ENCODE measurements around the gene FUT2.

The FUT2 gene

GRCh38 chr19:48698046-48698445, 2.3 kb downstream of the FUT2 start:
- TF ChIP-seq CTCF (IDR thresholded peaks at IDR 0.05; ENCODE audit: low read depth, low read length, missing control alignments): no peak
- H3K4me3 ChIP-seq (ENCODE audit: low read depth, low read length): no peak overlapping the region
- no peak for DNase-seq (ENCODE audit: low read depth)

DNA sequence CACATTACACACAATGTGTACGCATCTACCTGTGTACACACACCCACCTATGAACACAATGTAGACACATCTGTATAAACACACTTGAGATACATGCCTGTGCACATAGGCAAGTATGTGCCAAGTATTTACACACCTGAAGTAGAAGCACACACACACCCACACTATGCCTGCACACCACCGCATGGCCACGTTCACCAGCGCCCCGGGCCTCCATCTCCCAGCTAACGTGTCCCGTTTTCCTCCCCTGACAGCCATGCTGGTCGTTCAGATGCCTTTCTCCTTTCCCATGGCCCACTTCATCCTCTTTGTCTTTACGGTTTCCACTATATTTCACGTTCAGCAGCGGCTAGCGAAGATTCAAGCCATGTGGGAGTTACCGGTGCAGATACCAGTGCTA, 6.9 kb downstream of the FUT2 start:
- TF ChIP-seq CTCF (IDR thresholded peaks at IDR 0.05; ENCODE audit: low read depth, low read length, missing control alignments): no peak
- no peak overlapping the region for H3K4me3 ChIP-seq (ENCODE audit: low read depth, low read length)
- no peak for DNase-seq (ENCODE audit: low read depth)

- no peak for DNase-seq (ENCODE audit: low read depth)
- no peak overlapping the region for H3K4me3 ChIP-seq (ENCODE audit: low read depth, low read length)
- TF ChIP-seq CTCF (IDR thresholded peaks at IDR 0.05; ENCODE audit: low read depth, low read length, missing control alignments): no peak
Measured at GRCh38 chr19:48703316-48703715, 7.5 kb downstream of the FUT2 start.

DNA sequence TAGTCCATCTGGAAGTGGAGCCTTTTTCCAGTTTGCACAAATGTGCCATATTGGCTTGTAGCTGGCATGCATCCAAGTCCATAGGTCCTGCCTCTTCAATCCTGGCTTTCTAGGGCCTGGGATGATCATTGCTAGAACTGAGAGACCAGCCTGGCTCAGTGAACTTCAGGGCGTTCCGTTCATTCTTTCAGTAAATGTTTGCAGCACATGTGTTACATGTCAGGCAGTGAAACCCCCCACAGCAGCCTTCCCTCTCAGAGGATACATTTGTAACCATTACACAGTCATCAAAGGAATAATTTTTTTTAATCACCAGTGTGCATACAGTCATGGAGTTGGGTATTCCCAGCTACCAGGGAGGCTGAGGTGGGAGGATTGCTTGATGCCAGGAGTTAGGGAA, 9.7 kb downstream of the FUT2 start:
- no peak overlapping the region for H3K4me3 ChIP-seq (ENCODE audit: low read depth, low read length)
- no peak for DNase-seq (ENCODE audit: low read depth)
- no peak for TF ChIP-seq CTCF (IDR thresholded peaks at IDR 0.05; ENCODE audit: low read depth, low read length, missing control alignments)

GRCh38 chr19:48708471-48708870, 12.7 kb downstream of the FUT2 start:
- H3K4me3 ChIP-seq (ENCODE audit: low read depth, low read length): no peak overlapping the region
- TF ChIP-seq CTCF (IDR thresholded peaks at IDR 0.05; ENCODE audit: low read depth, low read length, missing control alignments): no peak
- DNase-seq (ENCODE audit: low read depth): no peak

GRCh38 chr19:48711106-48711662, 15.4 kb downstream of the FUT2 start:
- no peak for DNase-seq (ENCODE audit: low read depth)
- no peak for TF ChIP-seq CTCF (IDR thresholded peaks at IDR 0.05; ENCODE audit: low read depth, low read length, missing control alignments)
- no peak overlapping the region for H3K4me3 ChIP-seq (ENCODE audit: low read depth, low read length)

DNA sequence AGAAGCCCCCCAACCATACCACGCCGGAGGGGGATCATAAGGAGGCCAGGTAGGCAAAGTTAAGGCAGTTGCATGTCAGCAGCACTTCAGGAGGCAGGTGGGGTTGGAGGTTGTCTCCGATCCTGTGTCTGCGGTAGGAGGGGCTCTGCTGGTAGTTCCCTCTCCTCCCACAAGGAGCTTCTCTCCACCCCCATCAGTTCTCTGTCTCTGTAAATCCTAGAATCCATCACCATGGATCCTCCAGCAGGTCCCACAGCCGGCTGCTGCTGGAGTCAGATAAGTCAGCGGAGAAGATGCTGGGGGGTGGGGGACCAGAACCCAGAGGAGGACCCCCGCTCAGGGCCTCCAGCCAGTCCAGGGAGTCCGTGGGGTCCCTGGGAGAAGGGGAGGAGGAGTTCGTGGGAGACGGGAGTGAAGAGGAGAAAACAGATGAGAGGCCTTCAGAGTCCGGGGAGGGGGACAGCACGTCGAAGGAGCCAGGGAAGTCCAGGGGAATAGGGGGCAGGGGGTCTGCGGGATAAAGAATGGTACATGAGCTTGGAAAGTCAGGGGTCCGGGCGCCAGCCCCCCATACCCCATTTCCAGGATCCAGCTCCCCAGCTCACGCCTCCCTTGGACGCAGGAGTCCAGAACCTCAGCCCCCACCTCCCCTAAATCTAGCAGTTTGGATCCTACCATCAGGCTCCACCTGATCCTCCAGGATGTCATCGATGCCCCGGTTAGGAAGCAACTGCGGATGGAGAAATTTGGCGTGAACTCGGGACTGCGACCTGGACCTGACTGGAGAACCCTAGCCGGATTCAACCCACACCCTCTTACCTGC, 17.5 kb downstream of the FUT2 start:
- H3K4me3 ChIP-seq (ENCODE audit: low read depth, low read length): peak overlapping the region; percentile 68
- peak; percentile 37 for TF ChIP-seq CTCF (IDR thresholded peaks at IDR 0.05; ENCODE audit: low read depth, low read length, missing control alignments)
- no peak for DNase-seq (ENCODE audit: low read depth)

All from GM12864 (cell line).